ENCODE results near the gene EIF4G1.

Gene EIF4G1

DNA sequence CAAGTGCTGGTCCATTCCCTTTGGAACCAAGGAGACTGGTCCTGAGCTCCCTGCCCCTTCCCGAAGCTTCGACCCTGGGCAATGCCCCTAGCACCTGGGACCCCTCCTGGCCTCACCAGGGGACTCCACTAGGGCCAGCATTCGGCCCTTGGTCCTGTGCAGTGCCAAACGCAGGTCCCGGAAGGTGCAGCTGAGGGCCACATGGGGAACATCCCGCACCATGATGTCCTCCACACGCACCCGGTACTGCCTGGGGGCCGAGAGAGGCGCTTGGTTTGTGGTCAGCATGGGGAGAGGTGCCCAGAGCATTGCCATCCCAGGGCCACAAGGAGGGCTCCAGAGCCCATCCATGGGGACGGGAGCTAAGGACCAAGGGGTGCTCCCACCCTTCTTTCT lies 39.1 kb downstream of the EIF4G1 start:
- no peak for DNase-seq

DNA sequence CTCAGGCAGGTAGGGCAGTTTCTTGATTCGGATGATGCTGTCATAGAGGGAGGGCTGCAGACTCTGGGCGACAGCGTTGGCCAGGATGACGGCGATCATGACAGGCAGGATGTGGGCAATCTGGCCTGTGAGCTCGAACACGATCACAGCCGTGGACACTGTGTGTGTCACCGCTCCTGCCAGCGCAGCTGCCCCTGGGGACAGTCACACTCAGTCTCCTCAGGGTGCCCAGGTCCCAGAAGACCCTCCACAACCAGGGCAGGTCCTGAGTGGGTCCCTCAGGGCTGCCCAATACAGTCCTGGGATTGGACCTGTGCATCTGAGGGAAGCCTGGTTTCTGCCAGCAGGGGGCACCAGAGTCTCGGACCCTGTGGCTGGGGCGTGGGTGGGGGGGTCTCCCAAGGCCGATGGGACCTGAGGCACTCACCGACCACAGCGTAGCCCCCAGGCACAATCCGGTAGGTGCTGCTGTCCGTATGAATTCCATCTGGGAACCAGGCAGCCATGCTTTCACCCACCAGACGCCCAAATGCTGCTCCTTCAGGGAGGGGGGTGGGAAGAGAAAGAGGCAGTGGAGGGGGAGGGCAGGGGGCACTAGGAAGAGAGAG lies 39.8 kb downstream of the EIF4G1 start:
- peak; percentile 48 to 67 for DNase-seq

DNA sequence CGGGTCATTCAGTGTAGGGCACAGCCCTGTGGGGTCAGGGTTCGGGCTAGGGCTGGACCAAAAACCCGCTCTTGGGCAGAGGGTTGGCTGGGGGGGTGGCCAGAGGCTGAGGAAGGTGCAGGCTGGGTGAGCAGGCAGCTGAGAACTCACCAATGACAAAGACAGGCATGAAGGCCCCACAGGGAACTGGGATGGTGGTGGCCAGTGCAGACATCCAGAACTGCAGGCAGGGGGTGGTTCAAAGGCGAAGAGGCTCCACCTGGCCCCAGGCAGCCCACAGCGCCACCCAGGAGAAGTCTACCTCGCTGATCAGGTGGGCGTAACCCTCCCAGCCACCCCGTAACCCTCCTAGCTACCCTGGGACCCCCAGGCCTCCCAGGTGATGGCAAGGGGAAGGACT lies 40.3 kb downstream of the EIF4G1 start:
- no peak for DNase-seq

DNA sequence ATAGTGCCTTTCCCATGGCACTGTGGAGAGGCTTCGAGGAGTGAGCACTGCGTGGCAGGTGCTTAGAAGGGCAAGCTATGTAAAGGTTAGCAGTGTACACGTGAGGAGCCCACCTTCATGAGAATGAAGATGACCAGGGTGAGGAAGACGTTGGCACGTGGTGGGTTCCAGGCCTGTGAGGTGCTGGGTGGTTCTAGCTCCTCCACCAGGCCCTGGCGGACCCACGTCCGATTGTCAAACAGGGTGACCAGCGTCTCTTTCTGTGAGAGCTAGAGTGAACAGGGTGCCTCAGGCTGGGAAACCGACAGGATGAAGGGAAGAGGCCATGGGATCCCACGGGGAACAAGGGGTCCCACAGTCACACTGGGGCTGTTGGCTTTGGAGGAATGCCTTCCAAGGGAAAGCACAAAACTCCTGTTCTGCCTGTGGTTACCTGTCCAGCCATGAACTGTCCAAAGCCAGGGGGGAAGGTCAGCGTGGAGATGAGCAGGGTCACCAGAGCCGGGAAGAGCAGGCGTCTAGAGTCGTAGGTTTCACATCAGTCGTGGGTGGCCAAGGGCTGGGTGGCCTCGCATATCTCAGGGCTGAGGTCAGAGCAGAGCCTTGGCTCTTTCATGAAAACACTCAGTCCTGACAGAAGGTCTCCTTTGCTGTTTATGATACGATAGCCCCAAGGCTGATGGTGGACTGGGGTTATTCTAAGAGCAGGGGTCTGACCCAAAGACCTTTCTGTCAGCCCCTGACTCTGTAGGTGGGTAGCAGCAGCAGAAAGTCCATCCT lies 41.0 kb downstream of the EIF4G1 start:
- DNase-seq = no peak

DNA sequence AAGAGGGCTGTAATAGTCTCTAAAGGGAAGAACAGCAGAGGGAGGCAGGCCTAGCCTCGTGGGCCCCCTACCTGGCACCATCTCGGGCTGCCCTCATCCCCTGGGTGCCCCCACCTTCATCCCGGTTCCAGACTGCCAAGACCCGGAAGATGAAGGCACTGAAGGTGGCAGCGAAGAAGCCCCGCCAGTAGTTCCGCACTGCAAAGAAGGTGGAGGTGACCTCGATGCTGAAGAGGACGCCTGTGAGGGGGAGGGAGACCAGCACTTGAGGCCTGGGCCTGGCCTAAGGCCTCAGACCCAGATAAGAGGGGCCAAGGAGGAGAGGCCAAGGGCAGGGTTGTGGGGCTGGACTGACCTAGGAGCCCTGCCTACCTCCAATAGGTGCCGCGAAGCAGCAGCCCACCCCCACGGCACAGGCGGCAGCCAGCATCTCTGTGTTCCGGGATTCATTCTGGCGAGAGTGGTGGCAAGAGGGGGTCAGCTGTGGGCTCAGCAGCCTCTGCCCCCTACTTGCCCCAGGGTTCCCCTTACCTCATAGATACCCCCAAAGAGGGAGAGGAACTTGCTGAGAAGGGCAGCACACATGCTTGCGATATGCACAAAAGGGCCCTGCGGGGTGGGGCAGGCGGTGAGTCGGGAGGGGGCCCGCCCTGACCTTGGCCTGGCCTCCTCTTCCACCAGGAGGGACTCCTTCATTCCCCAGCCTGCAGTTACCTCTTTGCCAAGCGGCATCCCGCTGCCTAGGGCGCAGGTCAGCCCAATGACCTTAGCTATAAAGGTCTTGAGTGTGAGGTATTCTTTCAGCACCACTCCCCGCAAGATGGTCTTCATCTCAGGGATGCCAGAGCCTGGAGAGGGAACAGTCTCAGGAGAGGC lies 43.1 kb downstream of the EIF4G1 start:
- no peak for DNase-seq

DNA sequence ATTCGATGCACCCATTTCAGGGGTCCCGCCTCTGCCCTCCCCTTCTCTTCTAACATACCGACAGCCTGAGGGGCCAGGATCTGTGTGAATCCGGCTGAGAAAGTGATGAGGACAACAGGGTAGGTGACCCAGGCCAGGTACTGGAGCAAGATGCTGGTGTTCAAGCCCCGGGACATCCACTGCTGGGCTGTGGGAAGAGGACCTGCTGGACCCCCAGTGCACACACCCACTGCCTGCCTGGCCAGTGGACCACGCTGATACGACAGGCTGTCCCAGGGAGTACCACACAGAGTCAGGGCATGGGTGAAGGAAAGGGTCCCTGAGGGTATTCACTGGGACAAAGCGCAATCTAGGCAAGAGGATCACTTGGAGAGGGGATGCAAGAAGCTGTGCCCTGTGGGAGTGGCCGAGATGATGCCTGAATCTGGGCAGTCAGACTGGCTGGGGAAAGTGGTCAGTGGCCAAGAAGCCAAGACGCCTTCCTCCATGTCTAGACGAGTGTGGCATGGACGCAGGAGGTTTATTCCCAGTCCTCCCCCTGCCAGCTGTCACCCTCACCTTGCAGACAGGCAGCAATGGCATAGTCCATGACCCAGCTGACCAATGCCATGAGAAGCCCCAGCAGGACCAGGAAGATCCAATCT lies 43.8 kb downstream of the EIF4G1 start:
- no peak for DNase-seq

DNA sequence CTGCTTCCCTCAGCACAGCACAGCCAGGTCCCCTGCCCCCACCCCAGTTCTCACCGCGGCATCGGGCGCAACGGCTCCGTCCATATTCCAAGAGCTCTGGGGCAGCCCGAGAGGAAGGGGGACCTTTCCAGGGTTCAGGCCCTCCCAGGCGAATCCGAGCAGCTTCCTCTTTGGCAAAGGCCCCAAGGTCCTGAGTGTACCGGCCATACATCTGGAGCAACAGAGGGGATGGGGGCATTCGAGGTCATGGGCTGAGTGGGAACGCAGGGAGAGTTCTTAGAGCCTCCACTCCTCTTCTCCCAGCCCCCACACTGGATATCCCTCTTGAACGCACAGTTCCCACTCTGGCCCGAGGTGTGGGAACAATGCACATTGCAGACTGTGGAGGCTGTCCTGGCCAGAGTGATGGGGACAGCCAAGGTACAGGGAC lies 44.5 kb downstream of the EIF4G1 start:
- DNase-seq = no peak

DNA sequence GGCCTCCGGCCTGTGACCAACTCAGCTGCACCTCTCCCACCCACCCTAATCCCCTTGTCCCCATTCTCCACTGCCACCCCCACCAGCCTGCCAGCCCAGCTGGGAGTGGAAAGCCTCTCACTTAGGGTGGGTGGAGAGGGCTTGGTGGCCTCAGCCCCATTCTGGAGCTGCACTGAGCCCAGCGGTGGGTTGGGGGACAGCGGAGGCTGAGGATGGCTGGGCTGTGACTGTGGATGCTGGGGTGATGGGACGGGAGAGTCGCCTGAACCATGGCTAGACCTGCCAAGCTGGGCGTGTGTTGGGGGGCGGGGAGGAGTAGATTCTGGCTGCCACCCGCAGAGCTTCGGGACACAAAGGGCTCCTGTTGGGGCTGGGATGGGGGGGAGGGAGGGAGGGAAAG lies 45.2 kb downstream of the EIF4G1 start:
- DNase-seq = no peak

DNA sequence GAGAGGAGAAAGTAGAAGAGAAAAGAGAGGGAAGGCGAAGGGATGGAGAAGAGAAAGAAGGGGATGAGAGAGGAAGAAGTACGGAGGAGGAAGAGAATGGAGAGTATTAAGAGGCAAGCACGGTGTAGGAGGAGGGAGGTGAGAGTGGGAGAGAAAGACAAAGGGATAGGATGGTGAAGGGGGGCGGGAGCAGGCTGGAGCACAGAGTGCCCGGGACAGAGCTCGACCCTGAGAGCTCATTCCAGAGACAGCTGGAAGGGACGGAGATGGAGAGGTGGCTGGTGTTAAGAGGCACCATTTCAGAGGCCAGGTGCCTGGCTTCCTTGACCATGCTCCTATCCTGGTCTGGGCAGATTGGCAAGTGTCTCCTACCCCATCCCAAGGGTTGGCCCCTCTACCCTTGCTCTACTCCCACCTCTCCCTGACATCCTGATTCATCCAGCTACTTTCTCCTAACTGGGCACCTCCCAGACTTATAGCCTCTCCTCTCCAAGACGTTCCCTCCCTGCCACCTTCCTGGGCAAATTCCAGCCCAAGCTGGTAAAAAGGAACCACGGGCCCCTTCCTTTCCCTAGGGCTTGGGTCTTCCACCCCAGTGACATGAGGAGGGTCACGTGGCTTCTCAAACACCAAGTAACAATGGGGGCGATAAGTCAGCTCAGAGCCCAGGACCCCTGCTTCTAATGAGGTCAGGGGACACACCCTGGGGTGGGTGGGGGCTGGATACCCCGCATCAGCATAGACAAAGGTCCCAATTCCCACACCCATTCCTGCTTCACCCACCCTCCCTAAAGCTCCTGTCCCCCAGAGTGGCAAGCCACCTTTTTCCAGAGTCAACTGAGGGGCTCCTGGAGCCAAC lies 45.9 kb downstream of the EIF4G1 start:
- DNase-seq = no peak

DNA sequence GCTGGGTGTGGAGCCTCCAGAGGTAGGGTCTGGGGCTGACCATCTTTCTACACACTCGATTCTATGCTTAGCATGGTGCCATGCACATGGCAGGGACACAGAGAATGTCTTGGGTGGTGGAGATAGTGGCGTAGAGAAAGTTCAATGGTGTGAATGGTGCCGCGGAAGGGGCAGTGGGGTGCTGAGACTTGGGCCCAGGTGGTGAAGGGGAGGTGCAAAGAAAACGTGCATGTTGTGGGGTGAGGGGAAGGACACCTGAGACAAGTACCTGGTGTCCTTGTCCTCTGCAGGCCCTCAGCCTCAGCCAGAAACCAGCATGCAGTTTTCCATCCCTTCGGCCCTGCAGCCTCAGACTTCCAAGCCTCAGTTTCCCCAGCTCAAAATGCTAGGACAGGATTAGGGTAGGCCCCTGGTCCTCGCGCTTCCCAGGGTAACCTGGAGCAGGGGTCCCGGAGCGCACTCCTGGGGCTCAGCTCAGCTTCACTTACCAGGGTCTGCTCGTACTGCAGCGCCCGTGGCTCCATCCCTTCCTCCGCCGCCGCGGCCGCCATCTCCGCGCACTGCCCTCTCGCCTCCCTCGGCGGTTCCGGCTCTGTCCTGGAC lies 46.6 kb downstream of the EIF4G1 start:
- DNase-seq = no peak

DNA sequence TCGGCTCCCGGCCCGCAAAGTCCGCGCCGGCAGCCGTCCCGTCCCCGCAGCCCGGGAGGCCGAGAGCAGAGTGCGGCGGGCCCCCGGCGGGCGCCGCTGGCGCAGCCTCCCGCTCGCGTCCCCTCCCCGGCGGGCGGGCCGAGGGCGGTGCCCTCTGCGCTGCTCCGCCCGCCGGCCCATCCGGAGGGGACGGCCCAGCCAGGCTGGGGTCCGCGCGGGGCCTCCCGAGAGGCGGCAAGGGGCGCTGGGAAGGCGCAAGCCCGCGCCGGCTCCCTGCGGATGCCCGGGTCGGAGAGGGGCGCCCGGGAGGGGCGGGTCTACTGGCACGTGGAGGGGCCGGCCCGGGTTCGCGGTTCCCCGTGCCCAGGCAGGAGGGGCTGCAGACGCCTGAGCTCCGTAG lies 47.1 kb downstream of the EIF4G1 start, which contains the start of the genes CLCN2 and POLR2H:
Gene CLCN2 (minus strand): TSS at position 74 of the 400 bp plus-strand sequence. CDS start 126 bp downstream, outside the sequence.
Gene POLR2H (plus strand): TSS at position 179 of the 400 bp plus-strand sequence. CDS start 1,783 bp downstream, outside the sequence.
- DNase-seq = peak; percentile 27 to 60

DNA sequence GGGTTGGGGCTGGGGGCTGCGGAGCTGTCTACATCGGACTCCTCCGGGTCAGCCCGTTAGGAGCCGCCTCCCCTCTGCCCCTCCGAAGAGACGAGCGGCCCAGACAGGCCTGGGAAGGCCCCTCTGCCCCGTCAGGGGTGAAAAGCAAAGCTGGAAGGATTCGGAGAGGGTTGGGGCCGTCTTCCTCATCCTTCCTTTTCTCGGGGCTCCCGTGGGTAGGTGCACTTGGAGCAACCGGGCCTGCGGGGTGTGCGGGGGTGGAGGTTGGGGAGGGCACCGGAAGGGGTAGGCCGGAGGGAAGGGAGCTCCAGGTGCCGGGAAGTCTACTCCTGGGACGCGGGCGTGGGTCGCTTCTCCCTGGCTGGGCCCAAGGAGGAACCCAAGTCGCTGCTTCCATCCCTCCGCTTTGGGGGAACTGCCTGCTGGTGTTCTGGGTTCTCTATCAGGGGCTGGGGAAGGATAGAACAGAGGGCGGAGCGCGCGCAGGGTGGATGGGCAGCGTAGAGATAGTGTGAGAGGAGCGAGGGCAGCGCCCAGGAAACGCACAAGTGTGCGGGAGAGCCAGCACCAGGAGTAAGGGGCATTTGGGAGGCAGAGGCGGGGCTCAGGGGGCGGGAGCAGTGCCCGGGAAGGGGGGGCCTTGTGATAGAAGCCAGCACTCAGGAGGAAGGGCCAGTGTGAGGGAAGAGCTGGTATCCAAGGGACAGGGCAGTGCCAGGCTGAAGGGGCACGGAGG lies 47.7 kb downstream of the EIF4G1 start:
- peak; percentile 30 to 52 for DNase-seq

DNA sequence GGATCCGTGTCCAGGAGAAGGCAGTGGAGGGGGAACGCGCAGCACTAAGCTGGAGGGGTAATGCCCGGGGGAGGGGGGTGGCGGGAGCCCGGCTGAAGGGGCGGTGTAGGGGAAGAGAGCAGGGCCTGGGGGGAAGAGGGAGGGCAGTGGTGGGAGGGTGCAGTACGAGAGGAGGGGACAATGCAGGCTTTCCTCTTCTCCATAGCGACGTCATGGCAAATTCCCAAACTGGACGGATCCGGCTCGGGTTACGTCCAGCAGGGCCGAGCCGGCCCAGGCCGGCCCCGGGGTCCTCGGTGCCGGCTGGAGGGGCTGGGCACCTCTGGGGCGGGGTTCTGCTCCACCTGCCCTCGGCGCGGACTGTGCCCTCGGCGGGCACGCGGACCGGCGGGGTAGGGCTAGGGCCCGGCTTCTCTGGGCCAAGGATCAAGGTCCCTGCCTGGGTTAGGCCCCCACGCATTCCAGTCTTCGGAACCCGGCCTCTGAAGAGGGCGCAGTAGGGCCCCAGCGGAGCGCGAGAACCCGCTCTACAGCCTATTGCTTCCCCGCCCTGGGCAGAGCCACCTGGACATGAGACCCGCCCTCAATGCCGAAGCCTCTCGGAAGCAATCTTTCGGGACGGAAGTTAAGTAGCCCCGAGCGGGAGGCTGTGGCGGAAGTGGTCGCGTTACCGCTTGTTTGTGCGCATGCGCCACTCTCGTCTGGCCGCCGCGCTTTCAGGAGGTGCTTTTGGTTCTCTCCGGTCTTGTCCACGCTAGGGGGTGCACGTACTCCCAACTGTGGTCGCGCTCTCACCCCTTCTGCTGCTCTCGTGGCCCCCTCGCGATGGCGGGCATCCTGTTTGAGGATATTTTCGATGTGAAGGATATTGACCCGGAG lies 48.5 kb downstream of the EIF4G1 start:
- DNase-seq = peak; percentile 89 to 93

DNA sequence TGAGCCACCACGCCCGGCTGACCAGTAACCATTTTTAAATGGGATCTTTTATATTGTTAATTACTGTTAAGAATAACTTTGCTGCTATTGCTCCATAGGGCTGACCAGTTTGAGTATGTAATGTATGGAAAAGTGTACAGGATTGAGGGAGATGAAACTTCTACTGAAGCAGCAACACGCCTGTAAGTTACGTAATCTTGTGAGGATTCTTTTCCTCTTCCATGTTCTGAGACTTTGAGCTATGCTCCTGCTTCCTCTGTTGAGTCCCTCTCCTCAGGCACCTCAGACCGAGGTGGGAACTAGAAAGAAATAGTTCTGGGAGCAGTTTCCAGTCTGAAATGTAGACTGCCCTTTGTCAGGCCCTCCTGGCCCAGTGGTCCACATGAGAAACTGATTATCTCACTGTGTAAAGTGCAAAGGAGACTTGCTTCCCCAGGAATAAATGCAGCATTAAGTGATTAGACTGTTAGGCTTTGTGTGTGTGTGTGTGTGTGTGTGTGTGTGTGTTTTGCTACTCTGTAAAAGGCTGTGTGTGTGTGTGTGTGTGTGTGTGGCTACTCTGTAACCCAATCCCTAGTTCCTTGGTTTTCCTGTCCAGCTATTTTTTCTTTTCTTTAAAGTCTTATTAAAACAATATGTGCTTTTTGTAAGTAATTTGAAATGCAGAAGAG lies 52.3 kb downstream of the EIF4G1 start:
- no peak for DNase-seq

DNA sequence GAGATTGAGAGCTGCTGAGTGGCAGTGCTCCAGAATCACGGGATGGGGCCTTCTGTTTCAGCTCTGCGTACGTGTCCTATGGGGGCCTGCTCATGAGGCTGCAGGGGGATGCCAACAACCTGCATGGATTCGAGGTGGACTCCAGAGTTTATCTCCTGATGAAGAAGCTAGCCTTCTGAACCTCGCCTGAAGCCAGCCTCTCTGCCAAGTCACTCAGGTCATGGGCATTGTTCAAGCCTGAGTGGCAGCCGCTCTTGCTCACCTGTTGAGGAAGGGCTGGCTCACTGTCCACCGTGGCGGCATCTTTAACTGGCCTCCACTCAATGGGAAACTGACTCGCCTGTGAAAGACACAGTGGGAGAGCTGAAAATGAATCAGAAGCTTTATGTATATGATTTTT lies 53.7 kb downstream of the EIF4G1 start:
- no peak for DNase-seq

DNA sequence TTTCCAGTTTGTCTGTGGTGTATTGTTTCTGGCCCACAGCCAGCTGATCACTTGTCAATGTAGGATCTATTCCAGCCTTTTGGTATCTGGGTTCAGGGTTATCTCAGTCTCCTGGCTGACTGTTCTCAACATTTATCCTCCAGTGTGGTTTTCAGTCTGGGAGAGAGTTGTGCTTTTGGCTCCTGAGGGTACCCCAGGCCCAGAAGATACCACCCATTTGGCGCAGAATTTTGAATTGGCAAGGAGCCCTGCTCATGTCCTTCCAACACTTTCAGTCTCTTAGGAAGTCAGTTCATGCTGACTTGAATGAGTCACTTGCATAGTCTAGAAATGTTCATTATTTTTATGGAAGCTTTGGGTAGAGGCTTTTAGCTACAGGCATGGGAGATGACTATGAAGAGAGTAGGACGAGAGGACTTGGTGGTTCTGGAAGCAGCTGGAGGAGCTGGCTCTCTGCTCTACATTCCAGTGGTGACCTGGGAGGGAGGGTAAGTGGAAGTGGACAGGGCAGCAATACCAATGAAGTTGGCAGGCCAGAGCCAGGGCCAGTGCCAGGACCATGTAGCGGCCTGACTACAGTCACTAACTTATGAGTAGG lies 54.3 kb downstream of the EIF4G1 start:
- DNase-seq = no peak

DNA sequence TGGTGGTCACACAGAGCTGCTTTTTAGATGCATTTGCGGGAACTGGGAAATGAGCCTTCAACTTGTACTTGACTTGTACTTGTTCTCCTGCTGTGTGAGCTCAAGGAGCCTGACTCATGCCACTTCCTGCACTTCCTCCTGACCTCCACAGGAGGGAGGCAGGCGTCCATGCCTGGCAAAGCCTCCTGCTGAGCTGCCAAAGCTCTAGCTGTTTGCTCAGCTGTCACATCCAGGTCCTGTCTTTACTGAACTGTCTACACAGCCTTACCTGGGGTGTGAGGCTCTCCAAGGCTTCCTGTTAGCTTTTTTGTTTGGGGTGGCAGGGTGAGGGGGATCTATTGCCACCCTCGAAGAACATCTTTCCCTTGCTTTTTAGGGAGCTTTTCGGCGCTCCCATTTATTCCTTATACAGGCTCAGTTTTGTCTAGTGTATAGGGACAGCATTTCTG lies 57.2 kb downstream of the EIF4G1 start:
- peak; percentile 45 to 59 for DNase-seq

DNA sequence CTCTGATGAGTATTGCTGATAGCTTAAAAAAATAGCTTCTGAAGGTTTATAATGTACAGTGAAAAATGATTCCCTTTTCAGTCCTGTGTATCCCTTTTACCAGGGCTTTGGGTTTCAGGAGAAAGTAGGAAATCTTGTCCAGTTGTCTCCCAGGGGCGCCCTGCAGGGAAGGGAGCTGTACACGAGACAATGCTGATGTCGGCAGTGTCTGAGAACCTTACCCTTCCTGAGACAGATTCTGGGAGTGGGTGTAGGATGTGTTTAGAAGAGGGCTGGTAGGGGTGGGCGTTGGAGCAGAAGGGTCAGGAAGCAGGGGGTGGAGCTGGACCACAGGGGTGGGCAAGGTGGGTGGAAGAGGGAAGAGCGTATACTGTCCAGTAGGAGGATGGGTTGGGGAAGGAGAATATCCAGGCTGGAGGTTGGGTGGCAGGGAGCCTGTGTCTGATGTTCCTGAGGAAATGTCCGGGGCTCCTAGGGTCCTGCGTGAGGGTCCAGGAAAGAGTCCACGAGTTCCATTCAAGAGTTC lies 58.0 kb downstream of the EIF4G1 start:
- DNase-seq = no peak

Data from stimulated activated CD4-positive, alpha-beta T cell treated with anti-CD3 and anti-CD28 coated beads, Interleukin-4, amount 100 ng/mL, for 4 hours (primary cell).